GM12865 (cell line): ENCODE data around the gene ZFR.
"Not testable (repeated sequence)": the region's sequence is repeated elsewhere in the genome, so short reads cannot be mapped to it uniquely, and the experiment has no call there.

Experiments
- DNase-seq: peaks from one replicate; pipeline ENCODE4 v3.0.0; 2010; ENCODE audit warnings: low read depth
- H3K4me3 ChIP-seq: 2 replicates; pipeline ENCODE4 v1.5.1; 2011; ENCODE audit warnings: mild to moderate bottlenecking, low read depth, low read length, control low read depth
- CTCF ChIP-seq: IDR thresholded peaks from 2 replicates; pipeline ENCODE4 v1.5.1; 2011; ENCODE audit warnings: low read length, control low read depth, low read depth, inconsistent platforms; ENCODE audit not compliant: insufficient read depth; ENCODE audit errors: missing control alignments

The ZFR gene

GRCh38 chr5:32320576-32320975, 124.0 kb downstream of the ZFR start:
- DNase-seq: no peak
- TF ChIP-seq CTCF: no peak

GRCh38 chr5:32319926-32320543, 124.5 kb downstream of the ZFR start:
- no peak for TF ChIP-seq CTCF
- no peak for DNase-seq
- no peak overlapping the region for H3K4me3 ChIP-seq

More at GRCh38 chr5:32320576-32320975, 124.0 kb downstream of the ZFR start:
- no peak overlapping the region for H3K4me3 ChIP-seq

GRCh38 chr5:32319392-32319791, 125.1 kb downstream of the ZFR start:
- TF ChIP-seq CTCF: no peak
- DNase-seq: no peak
- no peak overlapping the region for H3K4me3 ChIP-seq

- no peak for DNase-seq
- no peak overlapping the region for H3K4me3 ChIP-seq
- TF ChIP-seq CTCF: no peak
Measured at GRCh38 chr5:32317041-32317440, 127.5 kb downstream of the ZFR start.

- H3K4me3 ChIP-seq: no peak overlapping the region
- no peak for TF ChIP-seq CTCF
- DNase-seq: no peak
Measured at GRCh38 chr5:32315221-32316014, 129.1 kb downstream of the ZFR start.

GRCh38 chr5:32314658-32315057, 129.9 kb downstream of the ZFR start:
- no peak for DNase-seq
- no peak overlapping the region for H3K4me3 ChIP-seq
- no peak for TF ChIP-seq CTCF

- not testable (repeated sequence) for DNase-seq, H3K4me3 ChIP-seq
Measured at GRCh38 chr5:32314152-32314488, 130.4 kb downstream of the ZFR start.
